Uterus (tissue), 4 donors: ENCODE measurements around the gene IFNAR2. TPM values are rescaled to one million over a fixed set of nuclear protein-coding genes. Genes with fewer than 3 reads are reported as not detected.

ENCODE experiments used
- DNase-seq, 2 donors: peaks; one replicate each; pipeline ENCODE4 v3.0.0-alpha.2; 2019 to 2020
- H3K27ac ChIP-seq, 2 donors: fragments of 200-600 bp; sonication (generic); 1 replicate in 1 of 2; 2 replicates in 1 of 2; pipeline ENCODE4 v1.5.1; 2016 to 2018
- H3K27me3 ChIP-seq, 2 donors: fragments of 200-600 bp; sonication (generic); one replicate each; pipeline ENCODE4 v1.5.1; 2018 to 2019; ENCODE audit warnings: control low read depth in 1 of 2
- H3K36me3 ChIP-seq, 2 donors: fragments of 200-600 bp; sonication (generic); one replicate each; pipeline ENCODE4 v1.5.1; 2019; ENCODE audit warnings: control low read depth in 1 of 2
- H3K4me1 ChIP-seq, 2 donors: fragments of 200-600 bp; sonication (generic); one replicate each; pipeline ENCODE4 v1.5.1; 2018 to 2019; ENCODE audit warnings: control low read depth in 1 of 2
- H3K4me3 ChIP-seq, 2 donors: fragments of 200-600 bp; sonication (generic); 1 replicate in 1 of 2; 2 replicates in 1 of 2; pipeline ENCODE4 v1.5.1; 2018 to 2019; ENCODE audit warnings: mild to moderate bottlenecking in 1 of 2
- H3K9me3 ChIP-seq, 2 donors: fragments of 200-600 bp; sonication (generic); one replicate each; pipeline ENCODE4 v1.5.1; 2019; ENCODE audit warnings: control low read depth in 1 of 2
- CTCF ChIP-seq, 4 experiments: fragments of 200-600 bp in 2 of 4; fragments of 450-650 bp in 2 of 4; sonication (generic) in 2 of 4; IDR thresholded peaks; one replicate each; pipeline ENCODE4 v1.5.1; 2016 to 2019; ENCODE audit warnings: antibody characterized with exemption in 4 of 4, mild to moderate bottlenecking in 2 of 4, moderate library complexity in 1 of 4
- POLR2A ChIP-seq, 2 donors: fragments of 450-650 bp; IDR thresholded peaks; one replicate each; pipeline ENCODE4 v1.6.1; 2016; ENCODE audit warnings: antibody characterized with exemption in 2 of 2, mild to moderate bottlenecking in 1 of 2, moderate library complexity in 1 of 2
- intact Hi-C: fragments of 100-400 bp; cut with DNase I; formaldehyde crosslinking; loops from one replicate; pipeline ENCODE4 v1.15.1; 2023; ENCODE audit warnings: low total_unique reads
- total RNA-seq, 4 donors: library from RNA; depleted of rRNA in 3 of 4; stranded (reverse); fragments of >200 nt in 3 of 4; gene quantifications; one replicate each; pipeline versions ENCODE4 v1.1.0 to v1.2.4, GENCODE V29; 2014 to 2023
- donor health status: DM: yes; HTN: yes; CAD: no.

Gene IFNAR2
- total RNA-seq, 4 donors from 2014 or later, result 2.4 to 38.4 (median 24.4) TPM

- intact Hi-C loops, result no loop called here
Measured at GRCh38 chr21:33262921-33263320, 33.2 kb downstream of the IFNAR2 start.

DNA sequence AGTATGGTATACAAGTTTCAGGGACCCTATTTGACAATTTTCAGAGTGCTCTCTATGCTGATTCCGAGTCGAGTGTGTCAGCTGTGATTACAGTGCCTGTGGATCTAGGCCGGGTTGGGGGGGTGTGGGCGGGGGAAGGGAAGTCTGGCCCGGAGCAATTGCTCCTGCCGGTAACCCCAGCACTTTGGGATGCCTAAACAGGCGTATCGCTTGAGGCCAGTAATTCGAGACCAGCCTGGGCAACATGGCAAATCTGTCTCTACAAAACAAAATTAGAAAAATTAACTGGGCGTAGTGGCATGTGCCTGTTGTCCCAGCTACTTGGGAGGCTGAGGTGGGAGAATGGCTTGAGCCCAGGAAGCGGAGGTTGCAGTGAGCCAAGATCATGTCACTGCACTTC is 34.8 kb downstream of the IFNAR2 start:
- Histone ChIP-seq H3K36me3 (no peaks in the 10 kb centered on the region), H3K27ac (no peak overlapping the region), H3K27me3 (no peaks in the 10 kb centered on the region), H3K4me1 (no peaks in the 10 kb centered on the region), H3K4me3 (no peak overlapping the region), H3K9me3 (no peaks in the 10 kb centered on the region)
- DNase-seq, result no peak
- intact Hi-C loops, result no loop called here
- TF ChIP-seq CTCF (IDR thresholded peaks at IDR 0.05) (no peak), POLR2A (IDR thresholded peaks at IDR 0.05) (no peak)

More at GRCh38 chr21:33262921-33263320, 33.2 kb downstream of the IFNAR2 start:
- no peak overlapping the region for H3K4me3 ChIP-seq
- no peaks in the 10 kb centered on the region for H3K27me3 ChIP-seq
- no peaks in the 10 kb centered on the region for H3K4me1 ChIP-seq
- DNase-seq, result no peak
- no peak overlapping the region for H3K27ac ChIP-seq
- TF ChIP-seq CTCF (IDR thresholded peaks at IDR 0.05) (no peak), POLR2A (IDR thresholded peaks at IDR 0.05) (no peak)
- H3K36me3 ChIP-seq, result no peaks in the 10 kb centered on the region
- H3K9me3 ChIP-seq, result no peaks in the 10 kb centered on the region

GRCh38 chr21:33265664-33266049 is 35.9 kb downstream of the IFNAR2 start:
- DNase-seq, result no peak
- peak overlapping the region; percentile 65 to 80 for H3K27ac ChIP-seq
- intact Hi-C loops, result no loop called here

GRCh38 chr21:33266050-33266788 is 36.5 kb downstream of the IFNAR2 start, which contains the start of gene IL10RB:
IL10RB (plus strand) TSS chr21:33266367; CDS start chr21:33266466, 99 bp downstream.
- H3K27me3 ChIP-seq, result no peaks in the 10 kb centered on the region
- H3K36me3 ChIP-seq, result no peaks in the 10 kb centered on the region
- TF ChIP-seq POLR2A (IDR thresholded peaks at IDR 0.05), result peak; percentile 12 to 52
- TF ChIP-seq CTCF (IDR thresholded peaks at IDR 0.05), result no peak
- DNase-seq, result peak; percentile 53 to 67
- intact Hi-C loops, result no loop called here
- no peaks in the 10 kb centered on the region for H3K9me3 ChIP-seq
- H3K27ac ChIP-seq, result peak within 1 kb of the TSS; percentile 65 to 80
- H3K4me3 ChIP-seq, result peak within 1 kb of the TSS; percentile 57 to 82
- no peaks in the 10 kb centered on the region for H3K4me1 ChIP-seq

More at GRCh38 chr21:33265664-33266049, 35.9 kb downstream of the IFNAR2 start:
- peak overlapping the region; percentile 57 to 82 for H3K4me3 ChIP-seq
- H3K36me3 ChIP-seq, result no peaks in the 10 kb centered on the region
- no peaks in the 10 kb centered on the region for H3K4me1 ChIP-seq
- TF ChIP-seq POLR2A (IDR thresholded peaks at IDR 0.05), result no peak
- H3K27me3 ChIP-seq, result no peaks in the 10 kb centered on the region
- H3K9me3 ChIP-seq, result no peaks in the 10 kb centered on the region

DNA sequence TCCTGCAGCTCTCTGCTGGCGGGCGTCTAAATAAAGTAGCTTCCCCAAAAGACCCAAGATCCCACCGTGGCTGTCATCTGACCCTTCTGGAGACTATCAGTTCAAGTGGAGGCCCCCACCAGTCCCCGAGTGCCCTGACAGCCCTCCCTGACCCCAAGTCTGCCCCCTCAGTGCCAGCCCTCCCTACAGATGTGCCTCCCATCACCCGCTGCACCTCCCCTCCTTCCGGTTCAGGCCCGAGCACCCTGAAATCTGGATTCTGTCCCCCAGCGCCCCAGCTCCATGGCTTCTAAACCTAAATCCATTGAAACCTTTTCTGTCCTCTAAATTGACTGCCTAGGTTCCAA is 37.0 kb downstream of the IFNAR2 start:
- no peaks in the 10 kb centered on the region for H3K36me3 ChIP-seq
- no peaks in the 10 kb centered on the region for H3K4me1 ChIP-seq
- peak overlapping the region; percentile 65 to 80 for H3K27ac ChIP-seq
- no peak for DNase-seq
- no peaks in the 10 kb centered on the region for H3K27me3 ChIP-seq
- intact Hi-C loops, result no loop called here
- no peaks in the 10 kb centered on the region for H3K9me3 ChIP-seq
- TF ChIP-seq CTCF (IDR thresholded peaks at IDR 0.05) (no peak), POLR2A (IDR thresholded peaks at IDR 0.05) (no peak)
- peak overlapping the region; percentile 57 to 82 for H3K4me3 ChIP-seq
